ENCODE results near the gene ALMS1. TPM values are rescaled to one million over a fixed set of nuclear protein-coding genes. Genes with fewer than 3 reads are reported as not detected.

Gene ALMS1
- total and polyA plus RNA-seq, 2 of the 4 experiments (the other 2 are of a cell fraction): 20.8 to 52.8 TPM

GRCh38 chr2:73423913-73424312, 38.3 kb downstream of the ALMS1 start:
- Histone ChIP-seq H3K9ac (ENCODE audit: low read depth, low read length) (no peak overlapping the region), H2BK120ac (ENCODE audit: low read depth, low read length) (no peak overlapping the region), H3K4me3 (ENCODE audit: insufficient read depth, low read depth, low read length) (no peak overlapping the region), H3K14ac (replicated peaks; ENCODE audit: low read depth, low read length) (no peak overlapping the region), H3K18ac (ENCODE audit: low read depth, low read length) (no peak overlapping the region), H2AK9ac (replicated peaks; ENCODE audit: low read depth, low read length, poor library complexity) (no peak overlapping the region), H2BK20ac (ENCODE audit: low read depth, low read length) (no peak overlapping the region), H4K91ac (ENCODE audit: insufficient read depth, low read depth, low read length) (no peak overlapping the region), H3K4me1 (ENCODE audit: control insufficient read depth, insufficient read depth, low read length) (no peaks in the 10 kb centered on the region), H3K23ac (ENCODE audit: low read depth, low read length) (no peak overlapping the region), H2BK15ac (ENCODE audit: low read depth, low read length) (no peak overlapping the region), H4K20me1 (ENCODE audit: insufficient read depth, low read length) (no peaks in the 10 kb centered on the region), H3K9me1 (ENCODE audit: insufficient read depth, low read length) (no peaks in the 10 kb centered on the region; the same call in 1 of the 2 replicates), H2AFZ (replicated peaks; ENCODE audit: low read length, poor library complexity) (no peak overlapping the region), H3K9me3 (ENCODE audit: control insufficient read depth, insufficient read depth, low read length) (no peaks in the 10 kb centered on the region), H3K4me2 (ENCODE audit: low read depth, low read length) (no peak overlapping the region), H3K27ac (ENCODE audit: insufficient read depth, low read length) (no peak overlapping the region), H3K4ac (ENCODE audit: low read depth, low read length) (no peak overlapping the region), H3K36me3 (ENCODE audit: control insufficient read depth, insufficient read depth, low read length) (peaks cover 2% of the 10 kb centered on the region), H2AK5ac (ENCODE audit: low read depth, low read length) (no peak overlapping the region), H4K8ac (ENCODE audit: low read depth in 2 of 2, low read length in 2 of 2) (no peak overlapping the region), H4K5ac (ENCODE audit: low read depth, low read length) (no peak overlapping the region), H3K27me3 (ENCODE audit: control insufficient read depth, insufficient read depth, low read length) (no peaks in the 10 kb centered on the region), H2BK5ac (ENCODE audit: low read depth, low read length, poor library complexity, severe bottlenecking) (no peak overlapping the region), H3K79me1 (ENCODE audit: low read depth in 1 of 2, low read length in 2 of 2) (peaks cover 0 to 6% of the 10 kb centered on the region in 2 experiments; a peak in 1 of 4 replicates), H3K56ac (ENCODE audit: extremely low read depth, insufficient read depth, low read length) (no peak overlapping the region)
- BruUV-seq (replicated peaks): no TSS peak
- intact Hi-C loops (cut with micrococcal nuclease): no loop called here
- POLR2A ChIA-PET (ENCODE audit: unreplicated experiment): no interaction called here
- CTCF ChIA-PET: no interaction called here
- no CpG with 5 or more reads among the region's 3 CpGs for WGBS, 2 experiments (ENCODE audit: extremely low coverage in 2 of 2, insufficient read length in 1 of 2)
- DNase-seq (no peak), ATAC-seq (ENCODE audit: low read depth) (no peak)
- in situ Hi-C loops (cut with MboI; ENCODE audit: low sequenced_read_pairs): loop anchor here (25.0 kb wide), 1 partner anchor 88 kb away; no protein-coding TSS in a partner anchor
- TF ChIP-seq RFX5 (IDR thresholded peaks at IDR 0.05; ENCODE audit: low read depth, low read length) (no peak), FOS (IDR thresholded peaks at IDR 0.05; ENCODE audit: low read depth, low read length) (no peak), RAD21 (IDR thresholded peaks at IDR 0.05; ENCODE audit: low read length) (no peak), POLR2A (IDR thresholded peaks at IDR 0.05; ENCODE audit: low read depth, low read length) (no peak), USF2 (IDR thresholded peaks at IDR 0.05; ENCODE audit: low read depth, low read length) (no peak), ELK1 (IDR thresholded peaks at IDR 0.05; ENCODE audit: borderline replicate concordance, low read depth, low read length) (no peak), BHLHE40 (IDR thresholded peaks at IDR 0.05; ENCODE audit: low read depth, low read length) (no peak), MAFK (IDR thresholded peaks at IDR 0.05; ENCODE audit: low read depth, low read length) (no peak), CTCF (conservative IDR thresholded peaks at IDR 0.05; ENCODE audit: low read depth, low read length) (no peak)
- dilution Hi-C loops (cut with HindIII; ENCODE audit: low sequenced_read_pairs, unreplicated experiment): no loop called here

Data from IMR-90 (cell line).